ENCODE measurements around the gene AMPH. TPM values are rescaled to one million over a fixed set of nuclear protein-coding genes. Genes with fewer than 3 reads are reported as not detected.
A peak's percentile ranks its signal among the peaks of the same experiment; 100 is the strongest.
"Not testable (repeated sequence)": the region's sequence is repeated elsewhere in the genome, so short reads cannot be mapped to it uniquely, and the experiment has no call there.

The AMPH gene
- total and polyA plus RNA-seq, 2 of the 4 experiments (the other 2 are of a cell fraction), result 3.9 to 4.8 TPM

GRCh38 chr7:38339953-38340819 lies 291.0 kb downstream of the AMPH start (continued):
- TF ChIP-seq FOS (IDR thresholded peaks at IDR 0.05; ENCODE audit: low read depth, low read length), result no peak

DNA sequence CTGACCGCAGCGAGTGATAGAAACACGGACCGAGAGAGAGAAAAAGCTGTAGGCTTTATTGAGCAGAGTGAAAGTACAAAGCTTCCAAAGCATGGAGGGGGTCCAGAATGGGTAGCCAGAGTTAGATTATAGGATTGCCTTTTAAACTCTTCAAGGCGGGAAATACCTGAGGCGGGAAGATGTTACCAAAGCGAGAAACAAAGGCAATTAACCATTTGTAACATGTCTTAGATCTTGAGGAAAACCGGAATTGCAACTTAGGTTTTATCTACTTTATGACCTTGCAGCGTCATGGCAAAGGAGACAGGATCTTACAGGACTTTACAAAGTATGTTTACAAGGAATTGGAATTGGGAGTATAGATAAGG lies 295.0 kb downstream of the AMPH start:
- 0 out of 4 replicates have a peak overlapping the region, but pooled peaks of 1 of the 2 experiments have one; percentile 6 for H4K8ac ChIP-seq (ENCODE audit: low read depth in 2 of 2, low read length in 2 of 2)
- in situ Hi-C loops (cut with MboI; ENCODE audit: low sequenced_read_pairs), result loop anchor here (5.0 kb wide), 1 partner anchor 229 kb away; no protein-coding TSS in a partner anchor
- 90% methylated on average over 4 of the region's 9 CpGs; no CpG with 5 or more reads in 1 of the 2 experiments for WGBS, 2 experiments (ENCODE audit: extremely low coverage in 2 of 2, insufficient read length in 1 of 2)
- H3K4me1 ChIP-seq (ENCODE audit: control insufficient read depth, insufficient read depth, low read length); H3K4ac ChIP-seq (ENCODE audit: low read depth, low read length); H3K56ac ChIP-seq (ENCODE audit: extremely low read depth, insufficient read depth, low read length); H4K5ac ChIP-seq (ENCODE audit: low read depth, low read length); H2BK5ac ChIP-seq (ENCODE audit: low read depth, low read length, poor library complexity, severe bottlenecking); H3K23ac ChIP-seq (ENCODE audit: low read depth, low read length); H3K36me3 ChIP-seq (ENCODE audit: control insufficient read depth, insufficient read depth, low read length); H4K91ac ChIP-seq (ENCODE audit: insufficient read depth, low read depth, low read length); H3K27me3 ChIP-seq (ENCODE audit: control insufficient read depth, insufficient read depth, low read length); H3K4me3 ChIP-seq (ENCODE audit: insufficient read depth, low read depth, low read length); H3K27ac ChIP-seq (ENCODE audit: insufficient read depth, low read length); H3K9me1 ChIP-seq (ENCODE audit: insufficient read depth, low read length); H2AK5ac ChIP-seq (ENCODE audit: low read depth, low read length); H4K20me1 ChIP-seq (ENCODE audit: insufficient read depth, low read length); H3K9me3 ChIP-seq (ENCODE audit: control insufficient read depth, insufficient read depth, low read length); H2BK15ac ChIP-seq (ENCODE audit: low read depth, low read length); H3K14ac ChIP-seq (replicated peaks; ENCODE audit: low read depth, low read length); ATAC-seq (ENCODE audit: low read depth); H3K79me1 ChIP-seq (ENCODE audit: low read depth in 1 of 2, low read length in 2 of 2); POLR2A ChIA-PET (ENCODE audit: unreplicated experiment); BruUV-seq (replicated peaks); H3K9ac ChIP-seq (ENCODE audit: low read depth, low read length); H2BK120ac ChIP-seq (ENCODE audit: low read depth, low read length); H3K4me2 ChIP-seq (ENCODE audit: low read depth, low read length); DNase-seq; H2BK20ac ChIP-seq (ENCODE audit: low read depth, low read length); H2AK9ac ChIP-seq (replicated peaks; ENCODE audit: low read depth, low read length, poor library complexity); H3K18ac ChIP-seq (ENCODE audit: low read depth, low read length); dilution Hi-C loops (cut with HindIII; ENCODE audit: low sequenced_read_pairs, unreplicated experiment): not testable (repeated sequence)
- intact Hi-C loops (cut with micrococcal nuclease), result loop anchor here (5.0 kb wide), 2 partner anchors 119 to 229 kb away; no protein-coding TSS in a partner anchor
- CTCF ChIA-PET, result interaction anchor here (0.6 to 3.7 kb wide), 22 partner anchors 8 to 955 kb away, joined by 3 to 35 read pairs (median 4); no protein-coding TSS in a partner anchor
- peak overlapping the region; percentile 65 for H2AFZ ChIP-seq (replicated peaks; ENCODE audit: low read length, poor library complexity)
